ENCODE data around the gene TAF4B. TPM values are rescaled to one million over a fixed set of nuclear protein-coding genes. Genes with fewer than 3 reads are reported as not detected.

Gene TAF4B
- total RNA-seq, 4 donors from 2014 or later, result 1.9 to 38.0 (median 6.5) TPM

- Histone ChIP-seq H3K4me1 (no peaks in the 10 kb centered on the region), H3K36me3 (no peaks in the 10 kb centered on the region), H3K9me3 (no peaks in the 10 kb centered on the region), H3K4me3 (no peak overlapping the region), H3K27me3 (no peaks in the 10 kb centered on the region), H3K27ac (no peak overlapping the region)
- DNase-seq, result no peak
- TF ChIP-seq POLR2A (IDR thresholded peaks at IDR 0.05) (no peak), CTCF (IDR thresholded peaks at IDR 0.05) (no peak)
Observed at GRCh38 chr18:26322890-26323653, 96.8 kb downstream of the TAF4B start.

- no peak for DNase-seq
- TF ChIP-seq CTCF (IDR thresholded peaks at IDR 0.05), result no peak
- TF ChIP-seq POLR2A (IDR thresholded peaks at IDR 0.05), result no peak
- Histone ChIP-seq H3K4me1 (no peaks in the 10 kb centered on the region), H3K27me3 (no peaks in the 10 kb centered on the region), H3K4me3 (no peak overlapping the region), H3K36me3 (no peaks in the 10 kb centered on the region), H3K9me3 (no peaks in the 10 kb centered on the region), H3K27ac (no peak overlapping the region)
Observed at GRCh38 chr18:26325771-26326170, 99.5 kb downstream of the TAF4B start.

GRCh38 chr18:26327062-26327461 lies 100.8 kb downstream of the TAF4B start:
- H3K36me3 ChIP-seq, result no peaks in the 10 kb centered on the region
- no peaks in the 10 kb centered on the region for H3K9me3 ChIP-seq
- no peak overlapping the region for H3K27ac ChIP-seq
- DNase-seq, result no peak
- no peaks in the 10 kb centered on the region for H3K4me1 ChIP-seq
- TF ChIP-seq CTCF (IDR thresholded peaks at IDR 0.05) (no peak), POLR2A (IDR thresholded peaks at IDR 0.05) (no peak)
- H3K27me3 ChIP-seq, result no peaks in the 10 kb centered on the region
- H3K4me3 ChIP-seq, result no peak overlapping the region

- Histone ChIP-seq H3K4me1 (no peaks in the 10 kb centered on the region), H3K27me3 (no peaks in the 10 kb centered on the region), H3K27ac (no peak overlapping the region), H3K9me3 (no peaks in the 10 kb centered on the region), H3K36me3 (no peaks in the 10 kb centered on the region), H3K4me3 (no peak overlapping the region)
- TF ChIP-seq CTCF (IDR thresholded peaks at IDR 0.05) (no peak), POLR2A (IDR thresholded peaks at IDR 0.05) (no peak)
- no peak for DNase-seq
Observed at GRCh38 chr18:26332991-26333390, 106.7 kb downstream of the TAF4B start.

GRCh38 chr18:26335156-26335555 lies 108.9 kb downstream of the TAF4B start:
- Histone ChIP-seq H3K4me1 (no peaks in the 10 kb centered on the region), H3K36me3 (no peaks in the 10 kb centered on the region), H3K27me3 (no peaks in the 10 kb centered on the region), H3K4me3 (no peak overlapping the region), H3K9me3 (no peaks in the 10 kb centered on the region), H3K27ac (no peak overlapping the region)
- TF ChIP-seq POLR2A (IDR thresholded peaks at IDR 0.05) (no peak), CTCF (IDR thresholded peaks at IDR 0.05) (no peak)
- DNase-seq, result no peak

All from Peyer's patch (tissue), 4 donors.